ENCODE results near the gene FOXN1.

Gene FOXN1

DNA sequence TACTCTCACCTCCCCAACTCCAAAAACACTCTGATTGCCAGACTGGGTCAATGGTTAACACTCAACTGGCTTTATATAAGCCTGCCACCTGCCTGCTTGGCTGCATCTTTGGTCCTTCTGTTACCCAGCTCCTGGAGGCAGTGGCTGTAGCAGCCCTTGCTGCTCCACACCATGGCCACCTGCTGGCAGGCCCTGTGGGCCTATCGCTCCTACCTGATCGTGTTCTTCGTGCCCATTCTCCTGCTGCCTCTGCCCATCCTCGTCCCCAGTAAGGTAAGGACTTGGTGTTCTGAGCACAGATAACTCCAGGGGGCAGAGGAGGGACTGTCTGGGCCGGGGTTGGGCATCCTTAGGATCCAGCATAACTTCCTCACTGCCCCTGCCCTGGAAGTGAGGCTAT is 32.6 kb upstream of the FOXN1 start, which contains the start of gene SLC13A2:
SLC13A2 (plus strand) TSS at position 103 of the 400 bp plus-strand sequence; CDS start at position 172, 69 bp downstream.
- no peaks in the 10 kb centered on the region for H3K4me1 Mint-ChIP-seq
- ATAC-seq = no peak
- H3K36me3 Mint-ChIP-seq = no peaks in the 10 kb centered on the region
- no peaks in the 10 kb centered on the region for H3K9me3 Mint-ChIP-seq
- H3K4me3 Mint-ChIP-seq = no peak within 1 kb of the TSS
- no peaks in the 10 kb centered on the region for H3K27me3 Mint-ChIP-seq
- no peak within 1 kb of the TSS for H3K27ac Mint-ChIP-seq

DNA sequence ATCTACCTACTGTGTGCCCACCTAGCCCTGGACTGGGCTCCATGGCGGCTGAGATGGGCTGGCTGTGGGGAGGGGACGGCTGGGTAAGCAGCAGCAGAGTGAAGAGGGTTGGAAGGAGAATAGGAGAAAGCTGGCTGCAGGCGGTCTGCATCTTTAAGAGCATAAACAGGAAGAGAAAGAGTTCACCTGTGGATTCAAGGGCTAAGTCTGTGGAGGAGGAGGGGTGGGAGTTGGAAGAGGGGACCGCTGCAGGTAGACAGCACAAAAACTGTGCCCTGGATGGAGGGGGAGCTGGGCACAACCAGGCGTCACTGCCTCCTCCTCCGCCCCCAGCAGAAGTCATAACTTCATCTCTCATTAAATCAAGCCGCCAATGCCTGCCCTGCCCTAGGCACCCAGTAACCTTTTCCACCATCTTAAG is 32.0 kb upstream of the FOXN1 start:
- no peak for ATAC-seq
- H3K4me1 Mint-ChIP-seq = no peaks in the 10 kb centered on the region
- no peaks in the 10 kb centered on the region for H3K9me3 Mint-ChIP-seq
- H3K36me3 Mint-ChIP-seq = no peaks in the 10 kb centered on the region
- no peak overlapping the region for H3K4me3 Mint-ChIP-seq
- no peaks in the 10 kb centered on the region for H3K27me3 Mint-ChIP-seq
- H3K27ac Mint-ChIP-seq = no peak overlapping the region

DNA sequence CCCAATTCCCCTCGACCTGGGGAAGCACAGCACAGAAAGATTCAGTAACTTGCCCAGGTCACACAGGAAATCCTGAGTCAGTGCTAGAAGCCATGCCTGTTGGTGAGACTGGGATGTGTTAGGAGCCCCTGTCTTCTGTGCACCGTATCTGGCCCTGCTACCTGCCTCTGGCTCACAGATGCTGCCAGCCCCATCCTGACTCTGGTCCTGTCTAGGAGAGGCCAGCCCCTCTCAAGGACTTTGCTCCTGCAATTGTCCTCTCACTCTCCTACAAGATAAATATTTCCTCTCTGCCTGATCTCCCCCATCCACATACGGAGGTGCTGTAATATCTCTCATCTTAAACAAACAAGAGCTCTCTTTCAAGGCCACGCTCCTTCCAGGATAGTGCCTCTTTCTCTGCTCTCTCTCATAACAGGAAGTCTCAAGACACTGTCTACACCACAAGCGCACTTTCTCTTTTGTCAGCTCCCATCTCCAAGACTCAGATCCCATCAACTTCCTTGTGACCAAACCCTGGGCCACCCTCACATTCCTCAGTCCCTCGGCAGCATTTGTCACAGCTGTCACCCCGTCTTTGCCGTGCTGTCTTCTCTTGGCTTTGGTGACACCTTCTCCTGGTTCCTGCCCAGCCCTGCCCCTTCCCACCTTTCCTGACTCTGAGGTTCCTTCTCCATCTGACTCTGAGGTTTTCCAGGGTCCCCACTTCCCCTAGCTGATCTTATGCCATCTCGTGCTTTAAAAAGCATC is 30.8 kb upstream of the FOXN1 start:
- no peak for ATAC-seq
- Mint-ChIP-seq H3K9me3 (no peaks in the 10 kb centered on the region), H3K36me3 (no peaks in the 10 kb centered on the region), H3K27me3 (no peaks in the 10 kb centered on the region), H3K27ac (no peak overlapping the region), H3K4me1 (no peaks in the 10 kb centered on the region), H3K4me3 (no peak overlapping the region)

DNA sequence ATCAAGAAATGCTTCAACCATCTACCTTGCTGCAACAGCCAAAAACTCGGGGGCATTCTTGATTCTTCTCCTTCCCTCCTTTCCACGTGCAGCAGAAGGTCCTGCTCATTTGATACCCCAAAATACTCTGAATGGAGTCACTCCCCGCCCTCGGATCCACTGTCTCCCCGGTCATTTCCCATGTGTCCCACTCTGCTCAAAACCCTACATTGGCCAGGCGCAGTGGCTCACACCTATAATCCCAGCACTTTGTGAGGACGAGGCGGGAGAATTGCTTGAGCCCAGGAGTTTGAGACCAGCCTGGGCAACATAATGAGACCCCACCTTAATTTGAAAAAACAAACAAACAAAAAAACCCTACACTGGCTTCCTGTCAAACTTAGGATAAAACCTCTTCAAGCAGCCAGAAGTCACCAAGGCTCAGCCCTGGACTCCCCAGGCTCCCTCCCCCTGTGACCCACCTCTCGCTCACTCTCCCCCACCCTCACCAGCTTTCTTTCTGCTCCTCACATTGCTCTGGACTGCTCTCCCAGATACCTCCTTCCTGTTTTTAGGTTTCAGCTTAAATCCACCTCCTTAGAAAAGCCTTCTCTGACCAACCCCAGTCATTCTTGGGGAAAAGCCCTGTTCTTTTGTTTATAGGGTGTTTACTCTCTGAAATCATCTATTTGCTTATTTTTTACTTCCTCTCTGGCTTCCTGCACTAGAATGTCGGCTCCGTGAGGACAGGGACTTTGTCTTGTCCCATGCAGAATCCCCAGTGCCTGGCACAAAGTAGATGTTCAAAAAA is 29.9 kb upstream of the FOXN1 start:
- H3K27me3 Mint-ChIP-seq = no peaks in the 10 kb centered on the region
- H3K9me3 Mint-ChIP-seq = no peaks in the 10 kb centered on the region
- no peak overlapping the region for H3K27ac Mint-ChIP-seq
- no peak overlapping the region for H3K4me3 Mint-ChIP-seq
- ATAC-seq = no peak
- no peaks in the 10 kb centered on the region for H3K36me3 Mint-ChIP-seq
- H3K4me1 Mint-ChIP-seq = no peaks in the 10 kb centered on the region

DNA sequence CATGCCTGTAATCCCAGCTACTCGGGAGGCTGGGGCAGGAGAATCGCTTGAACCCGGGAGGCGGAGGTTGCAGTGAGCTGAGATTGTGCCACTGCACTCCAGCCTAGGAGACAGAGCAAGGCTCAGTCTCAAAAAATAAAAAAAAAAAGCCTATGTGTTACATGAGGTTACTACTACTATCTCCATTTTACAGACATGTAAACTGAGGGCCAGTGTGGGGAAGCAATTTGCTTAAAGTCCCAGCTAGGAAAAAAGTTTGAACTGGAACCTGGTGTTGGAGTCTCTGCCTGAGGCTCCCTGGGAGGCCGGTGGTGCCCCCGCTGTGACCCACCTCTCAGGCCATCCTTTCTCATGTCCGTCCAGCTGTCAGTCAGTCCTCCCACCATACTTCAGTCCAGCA is 28.2 kb upstream of the FOXN1 start:
- ATAC-seq = no peak
- no peak overlapping the region for H3K4me3 Mint-ChIP-seq
- no peaks in the 10 kb centered on the region for H3K4me1 Mint-ChIP-seq
- H3K36me3 Mint-ChIP-seq = no peaks in the 10 kb centered on the region
- no peaks in the 10 kb centered on the region for H3K9me3 Mint-ChIP-seq
- no peak overlapping the region for H3K27ac Mint-ChIP-seq
- no peaks in the 10 kb centered on the region for H3K27me3 Mint-ChIP-seq

DNA sequence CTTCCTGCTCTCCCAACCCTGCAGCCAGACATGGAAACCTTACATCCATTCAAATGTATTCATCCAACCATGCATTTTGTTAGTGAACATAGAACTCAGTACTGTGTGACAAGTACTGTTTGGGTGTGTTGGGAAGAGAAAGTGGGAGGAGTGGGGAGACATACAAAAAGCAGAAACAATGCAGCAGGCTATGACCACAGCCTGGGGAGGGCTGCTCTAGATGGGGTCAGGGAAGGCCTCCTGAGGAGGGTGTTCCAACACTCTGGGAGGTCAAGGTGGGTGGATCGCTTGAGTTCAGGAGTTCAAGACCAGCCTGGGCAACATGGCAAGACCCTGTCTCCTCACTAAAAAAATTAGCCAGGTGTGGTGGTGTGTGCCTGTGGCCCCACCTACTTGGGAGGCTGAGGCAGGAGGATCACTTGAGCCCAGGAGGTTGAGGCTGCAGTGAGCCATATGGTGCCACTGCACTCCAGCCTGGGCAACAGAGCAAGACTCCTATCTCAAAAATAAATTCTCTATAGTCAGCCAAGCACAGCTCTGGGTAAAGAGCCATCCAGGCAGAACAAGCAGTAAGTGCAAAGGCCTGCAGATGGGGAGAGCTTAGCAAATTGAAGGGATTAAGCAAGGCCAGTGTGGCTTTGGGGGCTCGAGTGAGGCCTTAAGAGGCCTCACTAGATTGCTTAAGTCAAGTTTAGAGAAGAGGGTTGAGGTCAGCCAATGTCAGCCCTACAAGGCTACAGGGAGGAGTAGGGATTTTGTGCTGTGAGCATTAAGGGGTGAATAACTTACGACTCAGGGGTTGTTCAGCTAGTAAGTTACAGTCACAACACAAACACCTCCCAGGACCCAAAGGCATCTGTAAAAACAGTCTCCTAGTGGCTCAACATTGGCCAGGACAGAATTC is 27.2 kb upstream of the FOXN1 start:
- no peaks in the 10 kb centered on the region for H3K36me3 Mint-ChIP-seq
- ATAC-seq = no peak
- no peak overlapping the region for H3K27ac Mint-ChIP-seq
- no peak overlapping the region for H3K4me3 Mint-ChIP-seq
- H3K27me3 Mint-ChIP-seq = peaks cover 4% of the 10 kb centered on the region
- H3K9me3 Mint-ChIP-seq = no peaks in the 10 kb centered on the region
- peaks cover under 1% of the 10 kb centered on the region for H3K4me1 Mint-ChIP-seq

DNA sequence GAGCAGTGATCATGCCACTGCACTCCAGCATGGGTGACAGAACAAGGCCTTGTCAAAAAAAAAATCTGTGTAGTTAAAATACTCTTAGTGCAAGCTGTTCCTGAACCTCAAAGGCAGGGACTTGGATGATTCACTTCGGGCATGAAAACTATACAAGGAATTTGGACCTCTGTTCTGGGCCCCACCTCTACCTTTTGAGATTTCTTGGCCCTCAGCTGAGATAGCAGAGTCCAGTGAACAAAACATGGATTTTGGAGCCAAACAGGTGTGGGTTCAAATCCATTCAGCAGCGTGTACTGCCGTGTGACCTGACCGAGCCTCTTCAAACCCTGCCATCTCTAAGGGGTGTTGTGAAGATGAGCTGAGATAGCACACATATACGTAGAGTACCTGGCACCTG is 25.9 kb upstream of the FOXN1 start:
- no peak for ATAC-seq
- no peak overlapping the region for H3K27ac Mint-ChIP-seq
- peaks cover 16% of the 10 kb centered on the region for H3K27me3 Mint-ChIP-seq
- no peaks in the 10 kb centered on the region for H3K9me3 Mint-ChIP-seq
- no peaks in the 10 kb centered on the region for H3K36me3 Mint-ChIP-seq
- H3K4me3 Mint-ChIP-seq = no peak overlapping the region
- peaks cover 10% of the 10 kb centered on the region for H3K4me1 Mint-ChIP-seq

DNA sequence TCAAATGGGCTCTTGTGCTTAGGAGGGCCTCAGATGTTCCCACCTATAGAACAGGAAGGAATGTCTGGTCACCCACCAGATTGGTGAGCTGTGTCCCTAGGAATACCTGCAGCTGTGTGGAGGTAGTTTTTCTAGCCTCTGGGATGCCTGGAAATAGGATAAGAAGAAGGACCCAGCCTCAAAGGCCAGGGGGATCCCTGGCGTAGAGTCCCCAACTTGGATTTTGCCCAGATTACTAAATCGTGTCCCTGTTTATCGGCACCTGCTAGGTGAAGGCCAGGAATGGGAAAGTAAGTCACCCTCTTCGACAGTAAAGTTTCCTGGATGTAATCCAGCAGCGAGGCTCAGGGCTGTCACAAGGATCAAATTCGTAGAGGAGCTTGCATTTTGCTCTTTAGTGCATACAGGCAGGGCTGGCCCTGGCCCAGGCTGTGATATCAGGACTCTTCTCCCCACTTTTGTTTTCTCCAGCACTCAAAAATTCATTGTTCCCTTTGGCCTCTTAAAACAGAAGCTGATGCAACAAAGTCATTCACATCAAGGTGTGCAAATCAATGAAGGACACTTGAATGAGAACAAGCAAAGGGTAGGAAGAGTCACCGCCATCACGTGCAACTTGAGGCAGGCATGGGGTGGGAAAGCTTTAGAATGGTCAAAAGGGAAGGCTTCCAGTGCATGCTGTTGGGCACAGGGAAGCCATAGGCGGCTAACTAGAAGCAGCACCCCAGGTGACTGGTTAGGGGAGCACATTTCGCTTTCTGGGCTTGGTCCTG is 25.2 kb upstream of the FOXN1 start:
- Mint-ChIP-seq H3K4me1 (peaks cover 10% of the 10 kb centered on the region), H3K27me3 (peaks cover 16% of the 10 kb centered on the region), H3K36me3 (no peaks in the 10 kb centered on the region), H3K4me3 (no peak overlapping the region), H3K27ac (no peak overlapping the region), H3K9me3 (no peaks in the 10 kb centered on the region)
- ATAC-seq = no peak

DNA sequence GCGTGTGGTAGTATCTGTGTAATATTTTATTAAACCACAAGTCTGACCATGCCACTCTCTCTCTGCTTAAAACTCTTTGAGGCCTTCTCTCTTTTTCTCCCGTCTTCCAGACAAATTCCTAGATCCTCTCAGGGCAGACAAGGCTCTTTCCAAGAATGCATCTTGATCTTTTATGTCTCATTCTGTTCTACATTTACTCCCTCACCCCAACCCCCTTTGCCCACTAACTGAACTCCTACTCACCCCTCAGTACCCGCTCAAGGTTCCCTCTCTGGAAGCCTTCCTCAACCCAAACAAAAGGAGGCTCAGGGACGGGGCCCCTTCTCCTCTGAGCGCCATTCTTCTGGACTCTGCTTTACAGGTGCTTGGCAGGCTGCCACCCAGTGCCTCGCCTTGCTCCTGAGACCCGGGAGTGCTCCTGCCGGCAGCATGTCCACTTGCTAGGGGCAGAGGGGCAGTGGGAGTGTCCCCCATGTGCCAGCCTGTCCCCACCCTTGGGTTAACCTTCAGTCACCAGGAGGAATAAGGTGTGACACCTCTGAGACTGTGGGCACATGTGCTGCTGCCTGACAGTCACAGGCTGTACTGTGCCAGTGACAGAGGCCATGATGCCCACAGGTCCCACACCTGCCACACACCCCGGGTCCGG is 23.5 kb upstream of the FOXN1 start:
- no peak for ATAC-seq
- no peaks in the 10 kb centered on the region for H3K36me3 Mint-ChIP-seq
- H3K27ac Mint-ChIP-seq = no peak overlapping the region
- H3K9me3 Mint-ChIP-seq = no peaks in the 10 kb centered on the region
- no peak overlapping the region for H3K4me3 Mint-ChIP-seq
- H3K4me1 Mint-ChIP-seq = peaks cover 10% of the 10 kb centered on the region
- peaks cover 16% of the 10 kb centered on the region for H3K27me3 Mint-ChIP-seq

DNA sequence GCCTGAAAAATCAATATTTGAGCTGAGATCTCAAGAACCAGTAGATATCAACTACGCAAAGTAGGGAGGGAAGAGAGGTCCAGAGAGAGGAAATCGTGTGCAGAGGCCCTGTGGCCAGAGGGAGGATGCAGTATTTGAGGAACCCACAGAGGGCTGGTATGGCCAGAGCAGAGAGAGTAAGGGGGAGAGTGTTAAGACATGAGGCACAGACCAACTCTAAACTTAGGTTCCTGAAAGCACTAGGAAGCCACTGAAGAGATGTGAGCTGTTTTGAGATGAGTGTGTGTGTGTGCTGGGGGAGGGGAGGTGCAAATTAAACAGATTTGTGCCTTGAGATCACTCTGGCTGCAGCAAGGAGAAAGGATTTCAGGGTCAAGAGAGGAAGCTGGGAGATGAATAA is 21.9 kb upstream of the FOXN1 start:
- H3K9me3 Mint-ChIP-seq = no peaks in the 10 kb centered on the region
- peaks cover 10% of the 10 kb centered on the region for H3K4me1 Mint-ChIP-seq
- ATAC-seq = peak; percentile 71
- no peak overlapping the region for H3K4me3 Mint-ChIP-seq
- H3K36me3 Mint-ChIP-seq = no peaks in the 10 kb centered on the region
- H3K27me3 Mint-ChIP-seq = peaks cover 16% of the 10 kb centered on the region
- H3K27ac Mint-ChIP-seq = no peak overlapping the region

DNA sequence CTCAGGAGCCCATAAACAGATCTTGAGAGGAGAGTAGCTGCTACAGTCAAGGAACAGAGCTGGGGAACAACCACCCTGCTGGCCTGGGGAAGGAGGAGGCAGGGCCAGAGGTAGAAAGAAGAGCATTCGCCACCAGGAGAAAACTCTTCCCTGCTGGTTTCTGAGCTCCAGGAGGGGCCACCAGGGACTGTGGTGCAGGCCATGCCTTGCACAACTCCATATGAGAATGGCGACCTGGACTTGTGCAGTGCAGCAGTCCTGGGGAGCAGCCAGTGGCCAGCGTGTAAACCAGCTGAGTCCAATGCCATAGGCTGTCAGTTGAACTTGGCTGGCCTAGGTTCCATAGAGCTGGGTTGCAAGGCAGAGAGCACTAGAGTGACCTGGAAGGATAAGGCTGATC is 21.1 kb upstream of the FOXN1 start:
- Mint-ChIP-seq H3K27ac (no peak overlapping the region), H3K27me3 (peaks cover 16% of the 10 kb centered on the region), H3K4me1 (peaks cover 10% of the 10 kb centered on the region), H3K4me3 (no peak overlapping the region), H3K36me3 (no peaks in the 10 kb centered on the region), H3K9me3 (no peaks in the 10 kb centered on the region)
- no peak for ATAC-seq

DNA sequence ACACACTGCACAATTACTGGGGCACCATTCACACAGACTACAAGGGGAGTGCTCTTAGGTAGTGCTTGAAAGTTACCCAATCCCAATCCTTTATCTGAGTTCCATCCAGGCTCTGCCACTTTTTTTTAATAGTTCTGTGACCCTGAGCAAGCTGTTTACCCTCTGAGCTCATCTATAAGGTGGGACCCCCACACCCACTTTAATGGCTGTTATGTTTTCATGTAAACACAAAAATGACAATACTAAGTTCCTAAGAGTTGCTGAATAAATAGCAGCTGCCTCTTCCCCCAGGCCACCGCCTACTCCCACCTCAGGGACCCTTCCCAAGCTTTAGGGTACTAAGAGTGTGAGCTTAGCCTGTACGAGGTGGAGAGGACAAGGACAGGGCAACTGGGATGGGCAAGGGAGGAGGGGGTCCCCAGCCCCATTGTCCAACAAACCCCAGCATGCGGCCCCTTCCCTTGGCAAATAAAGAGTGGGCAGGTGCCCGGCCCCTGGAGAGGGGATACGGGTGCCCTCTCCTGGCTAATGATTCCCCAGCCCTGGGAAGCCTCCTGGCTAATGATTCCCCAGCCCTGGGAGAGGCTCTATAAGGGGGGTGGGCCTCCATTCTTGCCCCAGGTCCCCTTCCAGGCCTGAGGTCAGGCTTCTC is 18.1 kb upstream of the FOXN1 start:
- H3K4me1 Mint-ChIP-seq = peaks cover 17% of the 10 kb centered on the region
- no peak for ATAC-seq
- no peak overlapping the region for H3K4me3 Mint-ChIP-seq
- H3K9me3 Mint-ChIP-seq = no peaks in the 10 kb centered on the region
- H3K27ac Mint-ChIP-seq = no peak overlapping the region
- no peaks in the 10 kb centered on the region for H3K36me3 Mint-ChIP-seq
- peaks cover 16% of the 10 kb centered on the region for H3K27me3 Mint-ChIP-seq

DNA sequence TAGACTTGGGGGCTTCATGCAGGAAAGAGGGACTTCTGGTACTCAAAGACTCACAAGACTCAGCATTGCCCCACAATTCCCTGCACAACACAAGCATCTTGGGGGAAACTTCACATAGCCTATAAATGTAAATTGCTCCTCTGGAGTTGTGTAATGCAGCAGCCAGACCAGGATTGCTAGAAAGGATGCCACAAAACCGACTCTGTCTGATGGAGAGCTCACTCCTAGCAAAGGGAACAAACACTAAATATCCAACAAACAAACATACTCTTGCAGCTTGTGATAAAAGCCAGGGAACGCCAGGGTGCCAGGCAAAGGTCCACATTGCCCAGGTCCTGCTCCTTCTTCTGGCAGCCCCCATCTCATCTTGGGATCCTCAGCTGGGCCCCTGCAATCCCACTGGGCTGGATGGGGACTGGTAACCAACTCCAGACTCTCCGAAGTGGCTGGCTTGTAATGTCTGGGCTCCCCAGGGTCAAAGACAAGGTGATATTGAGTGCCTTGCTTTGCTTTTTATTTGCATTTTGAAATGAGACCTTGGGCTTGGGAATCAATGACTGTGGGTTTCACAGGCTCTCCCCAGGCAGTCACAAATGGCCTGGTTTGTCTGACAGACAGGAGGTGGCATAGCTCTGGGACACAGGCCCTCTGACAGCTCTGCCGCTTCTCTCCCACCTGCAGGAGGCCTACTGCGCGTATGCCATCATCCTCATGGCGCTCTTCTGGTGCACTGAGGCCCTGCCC is 17.4 kb upstream of the FOXN1 start:
- no peaks in the 10 kb centered on the region for H3K36me3 Mint-ChIP-seq
- H3K27ac Mint-ChIP-seq = no peak overlapping the region
- peaks cover 15% of the 10 kb centered on the region for H3K27me3 Mint-ChIP-seq
- no peak overlapping the region for H3K4me3 Mint-ChIP-seq
- H3K9me3 Mint-ChIP-seq = no peaks in the 10 kb centered on the region
- H3K4me1 Mint-ChIP-seq = peaks cover 21% of the 10 kb centered on the region
- no peak for ATAC-seq
